HG03469 (cell line): ENCODE data around the gene ZFHX3.
"Not testable (repeated sequence)": the region's sequence is repeated elsewhere in the genome, so short reads cannot be mapped to it uniquely, and the experiment has no call there.

ENCODE experiments used
- ATAC-seq: cut with Tn5 transposase; IDR thresholded peaks from one replicate; pipeline ENCODE4 v1.9.1; 2021; ENCODE audit warnings: mild to moderate bottlenecking, moderate library complexity, moderate number of reproducible peaks; ENCODE audit not compliant: unreplicated experiment

Gene ZFHX3

GRCh38 chr16:73000020-73000906 is 47.7 kb downstream of the ZFHX3 start:
- no peak for ATAC-seq

GRCh38 chr16:72999541-73000019 is 48.3 kb downstream of the ZFHX3 start:
- ATAC-seq: no peak

GRCh38 chr16:72997141-72997542 is 50.8 kb downstream of the ZFHX3 start:
- ATAC-seq: no peak

- no peak for ATAC-seq
Measured at GRCh38 chr16:72996291-72997062, 51.5 kb downstream of the ZFHX3 start.

GRCh38 chr16:72995882-72996270 is 52.1 kb downstream of the ZFHX3 start:
- ATAC-seq: not testable (repeated sequence)

GRCh38 chr16:72995151-72995881 is 52.6 kb downstream of the ZFHX3 start:
- no peak for ATAC-seq

- no peak for ATAC-seq
Measured at GRCh38 chr16:72992142-72992601, 55.8 kb downstream of the ZFHX3 start.

- ATAC-seq: no peak
Measured at GRCh38 chr16:72991644-72992043, 56.3 kb downstream of the ZFHX3 start.

GRCh38 chr16:72991211-72991610 is 56.7 kb downstream of the ZFHX3 start:
- ATAC-seq: no peak

- no peak for ATAC-seq
Measured at GRCh38 chr16:72990571-72990970, 57.4 kb downstream of the ZFHX3 start.

- ATAC-seq: no peak
Measured at GRCh38 chr16:72989579-72990551, 58.1 kb downstream of the ZFHX3 start.

- not testable (repeated sequence) for ATAC-seq
Measured at GRCh38 chr16:72989203-72989578, 58.7 kb downstream of the ZFHX3 start.

- ATAC-seq: no peak
Measured at GRCh38 chr16:72988569-72988968, 59.4 kb downstream of the ZFHX3 start.

- ATAC-seq: no peak
Measured at GRCh38 chr16:72987480-72987901, 60.4 kb downstream of the ZFHX3 start.

GRCh38 chr16:72985995-72986394 is 61.9 kb downstream of the ZFHX3 start:
- no peak for ATAC-seq

- no peak for ATAC-seq
Measured at GRCh38 chr16:72985148-72985941, 62.6 kb downstream of the ZFHX3 start.

- ATAC-seq: no peak
Measured at GRCh38 chr16:72983728-72984350, 64.1 kb downstream of the ZFHX3 start.

- ATAC-seq: no peak
Measured at GRCh38 chr16:72983241-72983640, 64.7 kb downstream of the ZFHX3 start.

- no peak for ATAC-seq
Measured at GRCh38 chr16:72979974-72980373, 68.0 kb downstream of the ZFHX3 start.
